ENCODE data around the gene GPD1L. TPM values are rescaled to one million over a fixed set of nuclear protein-coding genes. Genes with fewer than 3 reads are reported as not detected.

Gene GPD1L
- total and polyA plus RNA-seq, 2 donors from 2014 or later: 31.1 to 35.5 TPM

DNA sequence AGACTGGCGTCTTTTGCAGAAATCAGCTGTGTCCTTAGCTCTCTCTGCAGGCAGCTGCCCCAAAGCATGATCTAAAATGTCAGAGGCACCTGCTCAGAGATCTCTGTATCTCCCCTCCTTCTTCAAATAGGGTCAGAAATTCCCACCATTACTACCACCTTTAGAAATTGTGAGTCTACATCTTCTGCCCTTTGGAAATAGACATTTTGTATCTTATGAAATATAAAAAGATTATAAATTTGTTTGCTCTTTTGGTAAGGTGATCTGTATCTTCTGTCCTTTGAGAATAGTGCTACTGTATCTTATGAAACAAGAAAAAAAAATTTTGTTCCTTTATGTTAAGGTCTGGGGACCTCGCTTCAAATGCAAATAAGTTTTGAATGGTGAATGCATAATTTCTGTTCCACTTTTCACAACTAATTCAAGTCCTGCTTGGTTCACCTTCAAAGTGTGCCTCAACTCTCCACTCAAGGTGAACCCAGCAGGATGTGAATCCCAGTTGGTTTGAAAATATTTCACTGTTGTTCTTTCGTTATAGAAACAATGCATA lies 28.3 kb upstream of the GPD1L start:
- peak overlapping the region in 1 of 3 donors; percentile 17 for H3K9ac ChIP-seq (ENCODE audit: low read length in 3 of 3)
- DNase-seq (no peak), FAIRE-seq (no peak)
- H3K4me1 ChIP-seq (ENCODE audit: control insufficient read depth in 2 of 3, insufficient read depth in 2 of 3, low read depth in 1 of 3, low read length in 3 of 3): peaks cover 0 to 5% (median 3%) of the 10 kb centered on the region in 3 donors
- TF ChIP-seq, protein P1, sequence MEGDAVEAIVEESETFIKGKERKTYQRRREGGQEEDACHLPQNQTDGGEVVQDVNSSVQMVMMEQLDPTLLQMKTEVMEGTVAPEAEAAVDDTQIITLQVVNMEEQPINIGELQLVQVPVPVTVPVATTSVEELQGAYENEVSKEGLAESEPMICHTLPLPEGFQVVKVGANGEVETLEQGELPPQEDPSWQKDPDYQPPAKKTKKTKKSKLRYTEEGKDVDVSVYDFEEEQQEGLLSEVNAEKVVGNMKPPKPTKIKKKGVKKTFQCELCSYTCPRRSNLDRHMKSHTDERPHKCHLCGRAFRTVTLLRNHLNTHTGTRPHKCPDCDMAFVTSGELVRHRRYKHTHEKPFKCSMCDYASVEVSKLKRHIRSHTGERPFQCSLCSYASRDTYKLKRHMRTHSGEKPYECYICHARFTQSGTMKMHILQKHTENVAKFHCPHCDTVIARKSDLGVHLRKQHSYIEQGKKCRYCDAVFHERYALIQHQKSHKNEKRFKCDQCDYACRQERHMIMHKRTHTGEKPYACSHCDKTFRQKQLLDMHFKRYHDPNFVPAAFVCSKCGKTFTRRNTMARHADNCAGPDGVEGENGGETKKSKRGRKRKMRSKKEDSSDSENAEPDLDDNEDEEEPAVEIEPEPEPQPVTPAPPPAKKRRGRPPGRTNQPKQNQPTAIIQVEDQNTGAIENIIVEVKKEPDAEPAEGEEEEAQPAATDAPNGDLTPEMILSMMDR (IDR thresholded peaks at IDR 0.05; ENCODE audit: borderline replicate concordance, extremely low read depth, insufficient read depth): no peak
- H3K9me3 ChIP-seq (ENCODE audit: control insufficient read depth in 2 of 3, insufficient read depth in 1 of 3, low read length in 3 of 3): no peaks in the 10 kb centered on the region
- intact Hi-C loops (cut with DNase I): no loop called here
- peak overlapping the region; percentile 35 to 49 for H3K27ac ChIP-seq (ENCODE audit: low read depth in 2 of 2, low read length in 2 of 2)
- H3K27me3 ChIP-seq (ENCODE audit: control insufficient read depth, insufficient read depth, low read length): no peaks in the 10 kb centered on the region
- peak overlapping the region in 2 of 3 donors; percentile 79 for H3K4me3 ChIP-seq (ENCODE audit: low read length in 3 of 3)
- no peaks in the 10 kb centered on the region for H3K36me3 ChIP-seq (ENCODE audit: control insufficient read depth in 2 of 3, insufficient read depth in 3 of 3, low read length in 3 of 3)

DNA sequence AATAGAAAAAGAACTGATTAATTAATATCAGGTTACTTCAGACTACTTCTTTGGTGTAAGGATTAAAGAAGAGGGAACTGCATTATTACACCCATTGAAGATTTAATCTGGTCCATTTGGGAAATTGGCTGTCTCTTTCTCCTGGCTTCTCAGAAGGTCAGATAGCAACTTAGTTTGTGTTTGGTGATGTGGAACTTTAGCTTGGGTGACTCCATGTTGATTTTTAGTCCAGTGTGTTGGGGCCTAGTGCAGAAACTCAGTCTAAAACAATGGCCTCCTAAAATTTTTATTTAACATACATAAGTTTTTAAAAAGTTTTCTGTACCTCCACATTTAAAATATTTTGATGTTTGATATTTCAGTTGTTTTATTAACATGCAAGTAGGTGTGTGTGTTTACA lies 27.6 kb upstream of the GPD1L start:
- peaks cover 0 to 5% (median 3%) of the 10 kb centered on the region in 3 donors for H3K4me1 ChIP-seq (ENCODE audit: control insufficient read depth in 2 of 3, insufficient read depth in 2 of 3, low read depth in 1 of 3, low read length in 3 of 3)
- H3K27ac ChIP-seq (ENCODE audit: low read depth in 2 of 2, low read length in 2 of 2): no peak overlapping the region
- intact Hi-C loops (cut with DNase I): no loop called here
- no peaks in the 10 kb centered on the region for H3K27me3 ChIP-seq (ENCODE audit: control insufficient read depth, insufficient read depth, low read length)
- no peaks in the 10 kb centered on the region for H3K9me3 ChIP-seq (ENCODE audit: control insufficient read depth in 2 of 3, insufficient read depth in 1 of 3, low read length in 3 of 3)
- FAIRE-seq (no peak), DNase-seq (no peak)
- TF ChIP-seq, protein P1 (IDR thresholded peaks at IDR 0.05; ENCODE audit: borderline replicate concordance, extremely low read depth, insufficient read depth): no peak
- no peak overlapping the region for H3K4me3 ChIP-seq (ENCODE audit: low read length in 3 of 3)
- H3K9ac ChIP-seq (ENCODE audit: low read length in 3 of 3): no peak overlapping the region
- H3K36me3 ChIP-seq (ENCODE audit: control insufficient read depth in 2 of 3, insufficient read depth in 3 of 3, low read length in 3 of 3): no peaks in the 10 kb centered on the region

- Histone ChIP-seq H3K36me3 (ENCODE audit: control insufficient read depth in 2 of 3, insufficient read depth in 3 of 3, low read length in 3 of 3) (no peaks in the 10 kb centered on the region), H3K9me3 (ENCODE audit: control insufficient read depth in 2 of 3, insufficient read depth in 1 of 3, low read length in 3 of 3) (no peaks in the 10 kb centered on the region), H3K9ac (ENCODE audit: low read length in 3 of 3) (no peak overlapping the region), H3K27ac (ENCODE audit: low read depth in 2 of 2, low read length in 2 of 2) (no peak overlapping the region), H3K27me3 (ENCODE audit: control insufficient read depth, insufficient read depth, low read length) (no peaks in the 10 kb centered on the region), H3K4me3 (ENCODE audit: low read length in 3 of 3) (no peak overlapping the region), H3K4me1 (ENCODE audit: control insufficient read depth in 2 of 3, insufficient read depth in 2 of 3, low read depth in 1 of 3, low read length in 3 of 3) (peaks cover 0 to 3% (median 0%) of the 10 kb centered on the region in 3 donors)
- DNase-seq (peak in 2 of 5 donors; percentile 49 to 59), FAIRE-seq (no peak)
- TF ChIP-seq, protein P1 (IDR thresholded peaks at IDR 0.05; ENCODE audit: borderline replicate concordance, extremely low read depth, insufficient read depth): no peak
- intact Hi-C loops (cut with DNase I): no loop called here
These were observed 23.7 kb upstream of the GPD1L start for GRCh38 chr3:32082721-32083120.

Data from kidney (tissue), 14 donors.